Erythroblast (primary cell): Measurements from ENCODE around the gene MATR3.

Experiments
- GATA1 ChIP-seq: IDR thresholded peaks from 2 replicates; pipeline ENCODE4 v1.6.1; 2011; ENCODE audit warnings: low read depth, mild to moderate bottlenecking, control low read depth, low read length, moderate library complexity
- POLR2A ChIP-seq: IDR thresholded peaks from 2 replicates; pipeline ENCODE4 v1.6.1; 2011; ENCODE audit warnings: mild to moderate bottlenecking, low read length

DNA sequence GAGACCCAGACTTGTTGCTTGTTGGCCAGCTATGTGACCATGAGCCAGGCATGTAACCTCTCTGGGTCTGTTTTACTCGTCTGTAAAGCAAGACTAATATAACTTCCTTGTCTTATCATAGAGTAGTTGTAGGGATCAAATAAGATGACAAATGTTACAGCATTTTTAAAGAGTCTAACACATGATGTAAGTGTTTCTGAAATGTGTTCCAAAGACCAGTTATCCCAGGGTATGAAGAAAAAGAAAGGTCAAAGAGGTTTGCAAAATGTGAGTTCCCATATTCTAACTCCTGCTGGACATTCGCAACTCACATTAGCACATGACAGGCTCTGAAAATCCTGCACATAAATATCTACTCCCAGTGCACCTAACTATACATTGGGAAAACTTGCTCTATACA is 28.5 kb upstream of the MATR3 start:
- TF ChIP-seq POLR2A (no peak), GATA1 (no peak)
